ENCODE results near the gene R3HDM2.

DNA sequence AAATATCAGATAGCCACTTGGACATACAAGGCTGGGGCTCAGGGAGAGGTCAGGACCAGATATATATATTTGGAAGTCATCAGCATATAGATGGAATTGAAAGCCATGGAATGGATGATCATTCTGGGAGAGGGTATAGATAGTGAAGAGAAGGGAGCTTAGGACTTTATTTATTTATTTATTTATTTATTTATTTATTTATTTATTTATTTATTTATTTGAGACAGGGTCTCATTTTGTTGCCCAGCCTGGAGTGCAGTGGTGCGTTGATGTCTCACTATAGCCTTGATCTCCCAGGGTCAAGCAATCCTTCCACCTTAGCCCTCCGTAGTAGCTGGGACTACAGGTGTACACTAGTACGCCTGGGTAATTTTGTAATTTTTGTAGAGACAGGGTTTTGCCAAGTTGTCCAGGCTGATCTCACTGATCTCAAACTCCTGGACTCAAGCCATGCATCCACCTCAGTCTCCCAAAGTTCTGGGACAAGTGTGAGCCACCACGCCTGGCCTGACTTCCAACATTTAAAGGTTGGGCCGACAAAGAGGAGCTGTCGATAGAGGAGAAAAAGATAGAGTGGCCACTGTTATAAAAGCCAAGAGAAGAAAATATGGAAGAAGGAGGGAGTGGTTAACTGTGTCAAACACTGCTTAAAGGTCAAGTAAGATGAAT is 15.6 kb upstream of the R3HDM2 start:
- TF ChIP-seq POLR2AphosphoS5 (IDR thresholded peaks at IDR 0.05; ENCODE audit: low read depth, low read length), result no peak
- TF ChIP-seq SIN3A (IDR thresholded peaks at IDR 0.05; ENCODE audit: borderline replicate concordance, insufficient read depth, low read length), result no peak
- no peak for TF ChIP-seq TAF1 (IDR thresholded peaks at IDR 0.05; ENCODE audit: borderline replicate concordance, insufficient read depth, low read length)
- TF ChIP-seq, protein P1, sequence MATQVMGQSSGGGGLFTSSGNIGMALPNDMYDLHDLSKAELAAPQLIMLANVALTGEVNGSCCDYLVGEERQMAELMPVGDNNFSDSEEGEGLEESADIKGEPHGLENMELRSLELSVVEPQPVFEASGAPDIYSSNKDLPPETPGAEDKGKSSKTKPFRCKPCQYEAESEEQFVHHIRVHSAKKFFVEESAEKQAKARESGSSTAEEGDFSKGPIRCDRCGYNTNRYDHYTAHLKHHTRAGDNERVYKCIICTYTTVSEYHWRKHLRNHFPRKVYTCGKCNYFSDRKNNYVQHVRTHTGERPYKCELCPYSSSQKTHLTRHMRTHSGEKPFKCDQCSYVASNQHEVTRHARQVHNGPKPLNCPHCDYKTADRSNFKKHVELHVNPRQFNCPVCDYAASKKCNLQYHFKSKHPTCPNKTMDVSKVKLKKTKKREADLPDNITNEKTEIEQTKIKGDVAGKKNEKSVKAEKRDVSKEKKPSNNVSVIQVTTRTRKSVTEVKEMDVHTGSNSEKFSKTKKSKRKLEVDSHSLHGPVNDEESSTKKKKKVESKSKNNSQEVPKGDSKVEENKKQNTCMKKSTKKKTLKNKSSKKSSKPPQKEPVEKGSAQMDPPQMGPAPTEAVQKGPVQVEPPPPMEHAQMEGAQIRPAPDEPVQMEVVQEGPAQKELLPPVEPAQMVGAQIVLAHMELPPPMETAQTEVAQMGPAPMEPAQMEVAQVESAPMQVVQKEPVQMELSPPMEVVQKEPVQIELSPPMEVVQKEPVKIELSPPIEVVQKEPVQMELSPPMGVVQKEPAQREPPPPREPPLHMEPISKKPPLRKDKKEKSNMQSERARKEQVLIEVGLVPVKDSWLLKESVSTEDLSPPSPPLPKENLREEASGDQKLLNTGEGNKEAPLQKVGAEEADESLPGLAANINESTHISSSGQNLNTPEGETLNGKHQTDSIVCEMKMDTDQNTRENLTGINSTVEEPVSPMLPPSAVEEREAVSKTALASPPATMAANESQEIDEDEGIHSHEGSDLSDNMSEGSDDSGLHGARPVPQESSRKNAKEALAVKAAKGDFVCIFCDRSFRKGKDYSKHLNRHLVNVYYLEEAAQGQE (IDR thresholded peaks at IDR 0.05; ENCODE audit: insufficient read depth in 1 of 2, low read depth in 2 of 2, low read length in 2 of 2), result no peak

Measured in PFSK-1 (cell line).